NCI-H1436 treated with DMSO at 0.1 percent for 48 hours (cell line): Measurements from ENCODE around the gene FAM240A.

ENCODE experiments used
- DNase-seq: peaks from one replicate; lab custom pipeline; 2025; lab: John Stamatoyannopoulos, UW

The FAM240A gene

DNA sequence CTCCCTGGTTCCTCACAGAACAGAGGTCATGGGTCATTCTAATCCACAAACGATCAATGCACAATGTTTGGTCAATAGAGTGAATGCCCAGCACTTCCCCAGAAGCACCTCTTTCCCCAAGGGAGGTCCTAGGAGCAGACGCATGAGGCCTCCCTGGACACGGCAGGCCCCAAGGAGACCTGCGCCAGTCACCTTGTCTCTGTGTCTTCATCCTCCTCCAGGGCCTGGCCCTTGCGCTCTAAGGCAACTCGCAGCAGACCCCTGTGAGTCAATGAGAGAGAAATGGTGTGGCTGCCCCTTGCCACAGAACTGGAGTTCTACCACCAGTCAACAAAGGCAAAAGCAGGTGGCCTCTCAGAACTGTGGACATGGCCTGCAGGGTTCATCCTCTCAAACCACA is 63.1 kb downstream of the FAM240A start:
- no peak for DNase-seq
